GM19397 (cell line): ENCODE data around the gene CFD.
"Not testable (repeated sequence)": the region's sequence is repeated elsewhere in the genome, so short reads cannot be mapped to it uniquely, and the experiment has no call there.

Source experiments
- ATAC-seq: cut with Tn5 transposase; IDR thresholded peaks from one replicate; pipeline ENCODE4 v1.9.1; 2021; ENCODE audit warnings: mild to moderate bottlenecking, moderate library complexity; ENCODE audit not compliant: unreplicated experiment

CFD gene

GRCh38 chr19:870963-871401 lies 11.5 kb downstream of the CFD start:
- no peak for ATAC-seq

GRCh38 chr19:871446-872265 lies 12.2 kb downstream of the CFD start:
- no peak for ATAC-seq

GRCh38 chr19:872266-872951 lies 12.9 kb downstream of the CFD start:
- no peak for ATAC-seq

- ATAC-seq = no peak
These were observed 13.6 kb downstream of the CFD start for GRCh38 chr19:873084-873483.

DNA sequence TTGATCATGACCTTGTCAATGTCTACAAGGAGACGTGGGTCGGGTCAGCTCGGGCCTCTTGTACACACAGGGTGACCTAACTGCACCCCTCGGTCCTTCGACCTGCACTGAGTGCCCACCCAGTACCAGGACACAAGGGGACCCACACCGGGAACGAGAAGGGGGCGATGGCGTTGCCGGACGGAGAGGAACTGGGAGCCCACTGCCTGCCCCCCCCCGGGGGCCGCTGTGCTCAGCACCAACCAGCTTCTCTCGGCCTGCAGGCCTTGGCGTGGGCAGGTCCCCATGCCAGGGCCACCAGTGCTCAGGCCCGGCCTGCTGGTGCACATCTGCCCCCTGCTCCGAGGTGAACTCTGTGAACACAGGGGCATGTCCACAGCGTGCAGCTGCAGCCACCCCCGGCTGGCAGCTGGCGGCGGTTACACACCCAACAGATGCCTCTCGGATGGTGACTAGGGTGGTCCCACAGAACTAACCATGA lies 14.1 kb downstream of the CFD start:
- no peak for ATAC-seq

- no peak for ATAC-seq
These were observed 15.9 kb downstream of the CFD start for GRCh38 chr19:875265-875879.

GRCh38 chr19:876089-876488 lies 16.6 kb downstream of the CFD start:
- no peak for ATAC-seq

DNA sequence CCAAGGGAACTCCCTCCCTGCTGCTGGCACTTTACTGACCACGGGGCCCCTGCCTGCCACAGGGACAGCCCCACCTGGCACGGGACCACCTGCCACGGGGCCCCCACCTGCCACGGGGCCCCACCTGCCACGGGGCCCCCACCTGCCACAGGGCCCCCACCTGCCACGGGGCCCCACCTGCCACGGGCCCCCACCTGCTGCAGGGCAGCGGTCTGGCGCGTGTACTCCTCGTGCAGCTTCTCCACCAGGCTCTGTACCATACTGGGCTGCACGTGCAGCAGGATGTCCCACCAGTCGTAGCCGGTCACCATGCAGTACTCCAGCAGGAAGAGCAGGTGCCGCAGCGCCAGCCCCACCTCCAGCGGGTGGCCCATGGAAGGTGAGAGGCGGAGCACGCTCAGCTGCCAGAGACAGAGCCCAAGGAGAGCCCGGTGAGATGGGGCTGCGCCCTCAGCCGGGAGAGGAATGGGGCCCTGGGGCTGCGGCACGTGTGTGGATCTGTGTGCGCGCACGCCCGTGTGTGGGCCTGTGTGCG lies 17.4 kb downstream of the CFD start:
- ATAC-seq = no peak

DNA sequence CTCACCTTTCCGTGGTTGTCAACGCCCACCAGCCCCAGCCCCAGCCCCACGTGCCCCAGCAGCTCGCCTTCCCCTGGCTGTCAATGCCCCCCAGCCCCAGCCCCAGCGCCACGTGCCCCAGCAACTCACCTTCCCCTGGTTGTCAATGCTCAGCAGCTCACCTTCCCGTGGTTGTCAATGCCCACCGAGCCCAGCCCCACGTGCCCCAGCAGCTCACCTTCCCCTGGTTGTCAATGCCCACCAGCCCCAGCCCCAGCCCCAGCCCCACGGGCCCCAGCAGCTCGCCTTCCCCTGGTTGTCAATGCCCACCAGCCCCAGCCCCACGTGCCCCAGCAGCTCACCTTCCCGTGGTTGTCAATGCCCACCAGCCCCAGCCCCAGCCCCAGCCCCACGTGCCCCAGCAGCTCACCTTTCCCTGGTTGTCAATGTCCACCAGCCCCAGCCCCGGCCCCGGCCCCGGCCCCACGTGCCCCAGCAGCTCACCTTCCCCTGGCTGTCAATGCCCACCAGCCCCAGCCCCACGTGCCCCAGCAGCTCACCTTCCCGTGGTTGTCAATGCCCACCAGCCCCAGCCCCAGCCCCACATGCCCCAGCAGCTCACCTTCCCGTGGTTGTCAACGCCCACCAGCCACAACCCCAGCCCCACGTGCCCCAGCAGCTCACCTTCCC lies 18.7 kb downstream of the CFD start:
- not testable (repeated sequence) for ATAC-seq

- ATAC-seq = not testable (repeated sequence)
These were observed 19.5 kb downstream of the CFD start for GRCh38 chr19:878751-879561.

DNA sequence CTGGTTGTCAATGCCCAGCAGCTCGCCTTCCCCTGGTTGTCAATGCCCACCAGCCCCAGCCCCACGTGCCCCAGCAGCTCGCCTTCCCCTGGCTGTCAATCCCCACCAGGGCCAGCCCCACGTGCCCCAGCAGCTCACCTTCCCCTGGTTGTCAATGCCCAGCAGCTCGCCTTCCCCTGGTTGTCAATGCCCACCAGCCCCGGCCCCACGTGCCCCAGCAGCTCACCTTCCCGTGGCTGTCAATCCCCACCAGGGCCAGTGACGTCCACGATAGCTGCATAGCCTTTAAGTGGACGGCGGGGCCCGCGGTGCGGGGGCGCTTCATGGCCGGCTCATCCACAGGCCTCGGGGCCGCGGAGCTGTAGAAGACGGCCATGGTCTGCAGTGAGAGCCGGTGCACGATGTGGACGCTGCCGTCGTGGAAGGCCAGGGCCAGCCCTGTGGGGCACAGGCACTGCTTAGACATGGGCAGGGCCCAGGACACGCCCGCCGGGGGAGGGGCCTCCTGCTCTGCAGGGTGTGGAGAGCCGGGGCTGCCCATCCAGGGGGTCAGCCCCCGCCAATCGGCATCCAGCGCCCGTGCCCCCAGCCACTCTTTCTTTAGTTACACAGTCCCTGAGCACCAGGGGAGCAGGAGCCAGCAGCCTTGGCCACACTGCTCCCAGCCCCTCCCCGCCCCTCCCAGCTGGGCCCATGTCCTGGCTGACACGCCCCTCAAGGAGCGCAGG lies 20.4 kb downstream of the CFD start:
- no peak for ATAC-seq

DNA sequence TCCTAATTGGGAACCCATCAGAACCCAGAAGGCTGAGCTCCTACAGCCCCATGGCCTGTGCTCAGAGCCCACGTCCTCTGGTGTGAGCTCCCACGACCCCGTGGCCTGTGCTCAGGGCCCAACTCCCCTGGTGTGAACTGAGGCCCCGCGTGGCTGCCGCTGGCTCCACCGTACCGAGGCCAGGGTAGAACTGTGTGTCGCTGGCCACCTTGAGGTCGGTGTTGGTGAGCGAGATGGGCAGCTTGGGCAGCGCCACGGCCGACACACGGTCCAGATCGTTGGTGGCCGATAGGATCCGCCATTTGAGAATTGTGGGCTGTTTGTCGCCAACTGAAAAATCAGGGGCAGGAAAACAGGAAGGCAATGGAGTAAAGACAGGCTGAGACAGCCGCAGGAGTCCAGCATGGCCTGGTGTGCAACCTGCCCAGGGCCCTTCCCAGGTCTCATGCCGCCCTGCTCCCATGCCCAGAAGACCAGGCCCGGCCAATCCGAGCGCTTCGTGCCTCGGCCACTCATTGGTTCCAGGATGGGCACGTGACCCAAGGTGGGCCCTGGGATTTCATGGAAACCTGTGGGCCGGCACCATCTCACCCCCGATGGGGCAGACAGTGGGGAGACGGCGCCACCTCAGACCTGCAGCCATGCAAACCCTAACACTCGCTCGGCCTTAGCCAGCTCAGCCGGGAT lies 22.1 kb downstream of the CFD start:
- no peak for ATAC-seq

- no peak for ATAC-seq
These were observed 23.5 kb downstream of the CFD start for GRCh38 chr19:882871-883497.

DNA sequence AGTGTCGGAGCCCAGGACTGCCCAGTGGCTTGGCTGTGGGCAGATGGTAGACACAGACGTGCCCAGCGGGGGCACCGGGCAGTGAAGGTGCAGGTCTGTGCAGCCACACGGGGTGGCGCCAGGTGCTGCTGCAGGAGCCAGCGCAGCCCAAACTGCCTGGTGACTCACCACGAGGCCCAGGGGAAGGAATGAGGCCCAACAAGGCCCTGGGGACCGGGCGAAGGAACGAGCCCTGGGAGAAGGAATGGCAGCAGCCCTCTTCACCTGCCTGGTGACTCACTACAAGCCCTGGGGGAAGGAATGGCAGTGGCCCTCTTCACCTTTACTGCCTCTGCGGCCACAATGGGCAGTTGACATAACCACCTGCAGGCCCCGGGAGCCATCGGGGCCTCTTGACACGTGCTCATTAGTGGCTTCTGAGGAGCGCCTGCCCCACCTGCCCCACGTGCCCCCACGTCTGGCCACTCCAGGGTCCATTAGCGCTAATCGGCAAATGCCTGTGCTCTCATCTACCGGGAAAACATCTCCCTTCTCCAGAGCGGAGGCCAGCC lies 24.3 kb downstream of the CFD start:
- no peak for ATAC-seq

DNA sequence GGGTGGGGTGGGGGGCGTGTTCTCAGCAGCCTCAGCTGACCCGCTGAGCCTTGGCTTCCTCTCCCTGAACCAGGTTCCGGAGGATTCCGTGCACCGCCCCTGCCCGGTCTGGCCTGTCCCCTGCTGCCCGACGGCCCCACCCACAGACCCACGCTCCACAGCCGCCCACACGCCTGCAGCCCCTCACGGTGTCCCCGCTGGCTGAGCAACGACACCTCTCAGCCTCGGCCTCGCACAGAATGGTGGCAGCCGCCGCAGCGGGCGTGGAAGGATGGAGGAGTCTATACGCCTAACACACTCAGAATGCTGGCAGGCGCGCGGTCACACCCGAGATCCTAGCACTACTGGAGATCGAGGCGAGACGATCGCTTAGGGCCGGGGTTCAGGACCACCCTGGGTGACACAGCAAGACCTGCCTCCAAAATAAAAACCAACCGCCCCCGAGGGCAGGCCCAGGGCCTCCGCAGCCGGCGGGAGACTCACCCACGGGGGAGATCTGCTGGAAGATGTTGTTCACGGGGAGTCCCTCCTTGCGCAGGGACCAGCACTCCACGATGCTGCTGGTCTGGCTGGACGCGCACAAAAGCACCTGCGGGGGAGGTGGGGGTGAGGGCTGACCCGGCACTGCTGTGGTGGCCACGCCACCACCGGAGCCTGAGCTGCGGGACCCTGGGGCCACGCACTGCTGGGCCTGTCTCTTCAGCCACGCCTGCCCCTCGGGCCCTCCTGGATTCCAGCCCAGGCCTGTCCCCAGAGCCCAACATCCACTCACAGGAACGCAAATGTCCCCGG lies 25.2 kb downstream of the CFD start:
- no peak for ATAC-seq

GRCh38 chr19:885536-886224 lies 26.2 kb downstream of the CFD start:
- ATAC-seq = no peak

DNA sequence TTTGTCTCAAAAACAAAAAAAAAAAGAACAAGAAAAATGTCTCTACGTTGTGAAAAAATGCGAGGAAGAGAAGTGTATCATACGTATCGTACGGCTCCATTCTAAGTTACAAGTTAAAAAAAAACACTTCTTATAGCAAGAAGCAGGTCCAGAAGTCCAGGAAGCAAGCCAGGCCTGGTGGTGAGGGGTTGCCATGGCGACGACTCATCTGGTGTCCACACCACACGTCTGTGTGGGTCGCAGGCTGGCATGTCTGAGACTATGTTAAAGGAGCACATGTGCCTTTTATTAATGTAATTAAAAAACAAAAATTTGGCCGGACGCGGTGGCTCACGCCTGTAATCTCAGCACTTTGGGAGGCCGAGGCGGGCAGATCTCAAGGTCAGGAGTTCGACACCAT lies 27.6 kb downstream of the CFD start:
- ATAC-seq = no peak
